HepG2 (cell line): ENCODE results near the gene PISD. TPM values are rescaled to one million over a fixed set of nuclear protein-coding genes. Genes with fewer than 3 reads are reported as not detected.

ENCODE experiments used
- ATAC-seq: fragments of 200-7000 bp; cut with Tn5 transposase; 3 replicates; pipeline ENCODE4 v1.9.1; 2020; ENCODE audit warnings: mild to moderate bottlenecking, moderate library complexity
- BruUV-seq: library from RNA; stranded (reverse); fragments of 400-500 nt; replicated peaks from 2 replicates; lab custom pipeline; 2021; lab: Mats Ljungman, UMichigan
- CTCF ChIA-PET: fragments of 300-600 bp; formaldehyde crosslinking; extraction: SDS; loops from one replicate; lab custom pipeline; 2021; ENCODE audit warnings: low total read pairs, inconsistent platforms, low intra/inter-chr PET ratio; lab: Yijun Ruan, JAX
- POLR2A ChIA-PET: fragments of 350-600 bp; sonication (Branson Sonifier 250); formaldehyde crosslinking; loops from one replicate; lab custom pipeline; 2020; ENCODE audit warnings: antibody characterized with exemption, inconsistent platforms; lab: Yijun Ruan, JAX
- DNase-seq: peaks from one replicate; pipeline ENCODE4 v3.0.0-alpha.2; 2015; ENCODE audit warnings: low spot score
- FAIRE-seq: peaks from 3 replicates; lab custom pipeline; 2011; peaks lifted over from hg19 to GRCh38; lab: Jason Lieb, UNC
- H2AFZ ChIP-seq: one replicate; pipeline ENCODE4 v1.6.1; 2011; ENCODE audit warnings: low read length, inconsistent platforms
- H3K27ac ChIP-seq: fragments of 300-600 bp; 3 replicates; pipeline ENCODE4 v1.8.0; 2011; ENCODE audit warnings: mixed run types, mild to moderate bottlenecking, mixed read lengths, low read length, inconsistent platforms; ENCODE audit not compliant: insufficient read depth; ENCODE audit errors: extremely low read length
- H3K27me3 ChIP-seq, 2 experiments: fragments of 200-600 bp in 1 of 2; 2 replicates in 1 of 2; 3 replicates in 1 of 2; pipeline versions ENCODE4 v1.6.0 to v1.8.0; 2011; ENCODE audit warnings: low read length in 2 of 2, mild to moderate bottlenecking in 2 of 2, moderate library complexity in 2 of 2, inconsistent platforms in 1 of 2; ENCODE audit not compliant: insufficient read depth in 2 of 2, control insufficient read depth in 1 of 2
- H3K36me3 ChIP-seq, 2 experiments: fragments of 200-600 bp in 1 of 2; replicated peaks in 1 of 2; 2 replicates in 1 of 2; 3 replicates in 1 of 2; pipeline versions ENCODE4 v1.5.1 to v1.8.0; 2011; ENCODE audit warnings: low read length in 2 of 2, inconsistent platforms in 1 of 2; ENCODE audit not compliant: insufficient read depth in 2 of 2, control insufficient read depth in 1 of 2
- H3K4me1 ChIP-seq: 2 replicates; pipeline ENCODE4 v1.5.1; 2012; ENCODE audit warnings: low read length, inconsistent platforms; ENCODE audit not compliant: insufficient read depth
- H3K4me2 ChIP-seq: 2 replicates; pipeline ENCODE4 v1.6.0; 2011; ENCODE audit warnings: low read depth, low read length, inconsistent platforms
- H3K4me3 ChIP-seq, 3 experiments: fragments of 200-600 bp in 1 of 3; sonication (generic), shearing (Covaris generic) in 1 of 3; replicated peaks in 1 of 3; 2 replicates each; pipeline ENCODE4 v1.5.1; 2011 to 2016; ENCODE audit warnings: low read length in 3 of 3, inconsistent platforms in 2 of 3, low read depth in 2 of 3, mild to moderate bottlenecking in 2 of 3, control low read depth in 1 of 3, mixed read lengths in 1 of 3; ENCODE audit not compliant: insufficient read depth in 1 of 3
- H3K79me2 ChIP-seq: one replicate; pipeline ENCODE4 v1.6.1; 2011; ENCODE audit warnings: low read length, inconsistent platforms; ENCODE audit not compliant: insufficient read depth
- H3K9ac ChIP-seq: 2 replicates; pipeline ENCODE4 v1.6.0; 2011; ENCODE audit warnings: mild to moderate bottlenecking, low read depth, low read length, inconsistent platforms; ENCODE audit not compliant: insufficient read depth
- H3K9me3 ChIP-seq: 2 replicates; pipeline ENCODE4 v1.5.1; 2012; ENCODE audit warnings: mild to moderate bottlenecking, low read length
- H4K20me1 ChIP-seq: 2 replicates; pipeline ENCODE4 v1.6.0; 2011; ENCODE audit warnings: inconsistent platforms, mild to moderate bottlenecking, low read length, moderate library complexity; ENCODE audit not compliant: insufficient read depth
- ATF7 ChIP-seq, 2 experiments: fragments of 450-650 bp in 1 of 2; sonication (generic) in 1 of 2; formaldehyde crosslinking in 1 of 2; IDR thresholded peaks; 2 replicates each; pipeline versions ENCODE4 v1.4.0 to v1.6.1; 2016 to 2020; ENCODE audit warnings: antibody characterized with exemption in 1 of 2, mild to moderate bottlenecking in 1 of 2, missing genetic modification reagents in 1 of 2
- EP300 ChIP-seq, 3 experiments: sonication (generic) in 1 of 3; formaldehyde crosslinking in 1 of 3; IDR thresholded peaks; 2 replicates each; pipeline versions ENCODE4 v1.5.1 to v1.6.1; 2011 to 2020; ENCODE audit warnings: low read depth in 2 of 3, low read length in 2 of 3, borderline replicate concordance in 1 of 3, improper control_type of control experiment in 1 of 3, mild to moderate bottlenecking in 1 of 3, missing genetic modification reagents in 1 of 3, moderate library complexity in 1 of 3
- FIP1L1 ChIP-seq: fragments of 200-400 bp; formaldehyde crosslinking; IDR thresholded peaks from 2 replicates; pipeline ENCODE4 v1.6.1; 2018; ENCODE audit warnings: low read depth, mild to moderate bottlenecking, low read length, moderate library complexity, borderline replicate concordance; ENCODE audit not compliant: insufficient read depth
- HNF4A ChIP-seq: sonication (generic); formaldehyde crosslinking; IDR thresholded peaks from 2 replicates; pipeline ENCODE4 v1.4.0; 2020; ENCODE audit warnings: missing genetic modification reagents
- MYPOP ChIP-seq: sonication (generic); formaldehyde crosslinking; IDR thresholded peaks from 2 replicates; pipeline ENCODE4 v1.8.1; 2023; ENCODE audit warnings: mild to moderate bottlenecking, moderate library complexity, missing genetic modification reagents
- SKIL ChIP-seq: sonication (generic); formaldehyde crosslinking; IDR thresholded peaks from 2 replicates; pipeline ENCODE4 v1.8.0; 2022; ENCODE audit warnings: missing genetic modification reagents, mild to moderate bottlenecking, moderate library complexity, borderline replicate concordance
- SOX13 ChIP-seq, 3 experiments: fragments of 450-650 bp in 1 of 3; sonication (generic) in 1 of 3; formaldehyde crosslinking in 1 of 3; IDR thresholded peaks in 2 of 3; conservative IDR thresholded peaks in 1 of 3; 2 replicates each; pipeline versions ENCODE4 v1.5.0 to v1.6.1; 2016 to 2020; ENCODE audit warnings: antibody characterized with exemption in 1 of 3, mild to moderate bottlenecking in 1 of 3, missing compliant biosample characterization in 1 of 3, missing genetic modification reagents in 1 of 3, moderate library complexity in 1 of 3
- TFDP2 ChIP-seq: sonication (generic); formaldehyde crosslinking; IDR thresholded peaks from 2 replicates; pipeline ENCODE4 v1.4.0; 2020; ENCODE audit warnings: missing genetic modification reagents
- ZNF101 ChIP-seq: sonication (generic); formaldehyde crosslinking; IDR thresholded peaks from 2 replicates; pipeline ENCODE4 v1.4.0; 2020; ENCODE audit warnings: mild to moderate bottlenecking, low read depth, missing genetic modification reagents, borderline replicate concordance
- ZNF383 ChIP-seq: sonication (generic); formaldehyde crosslinking; IDR thresholded peaks from 2 replicates; pipeline ENCODE4 v1.4.0; 2020; ENCODE audit warnings: missing genetic modification reagents, mild to moderate bottlenecking, borderline replicate concordance
- ZNF724P ChIP-seq: sonication (generic); formaldehyde crosslinking; IDR thresholded peaks from 2 replicates; pipeline ENCODE4 v1.8.0; 2022; ENCODE audit warnings: missing genetic modification reagents, borderline replicate concordance
- WGBS: methylation state at CpG from one replicate; pipeline ENCODE4 v1.1.6; 2017; ENCODE audit warnings: low lambda C conversion rate; 5-methylcytosine and 5-hydroxymethylcytosine counted together
- in situ Hi-C: cut with HindIII; loops from 2 replicates; pipeline ENCODE4 v1.10.0; 2017; ENCODE audit warnings: low pct_unique_long_range_greater_than_20kb; ENCODE audit not compliant: extremely low pct_ligation_motif_present
- intact Hi-C: fragments of 100-400 bp; cut with micrococcal nuclease; formaldehyde crosslinking; loops from one replicate; pipeline ENCODE4 v1.10.0; 2022; ENCODE audit not compliant: unreplicated experiment
- polyA plus RNA-seq, 8 experiments: library from polyadenylated mRNA; depleted of rRNA in 3 of 8; stranded (reverse) in 7 of 8; unstranded in 1 of 8; fragments of >200 nt; fragmentation: Illumina TruSeq in 4 of 8; extraction: Trizol in 4 of 8; gene quantifications; 2 replicates each; pipeline versions ENCODE4 v1.2.1 to v1.2.3, GENCODE V29; 2011 to 2016; ENCODE audit warnings: low read depth in 4 of 8, missing spikeins in 1 of 8, mixed read lengths in 1 of 8; ENCODE audit not compliant: insufficient read depth in 1 of 8
- total RNA-seq, 5 experiments: library from RNA; depleted of rRNA; stranded (reverse); fragments of >200 nt; fragmentation: Illumina TruSeq; extraction: Trizol; gene quantifications; 2 replicates each; pipeline ENCODE4 v1.2.3, GENCODE V29; 2016; ENCODE audit warnings: low read depth in 1 of 5

The PISD gene
- total and polyA plus RNA-seq, 2 of the 13 experiments (the other 11 are each of a cell fraction or from before 2014, with no cell fraction given), result 30.1 to 47.7 TPM

GRCh38 chr22:31586137-31586920 lies 75.7 kb downstream of the PISD start (continued):
- TF ChIP-seq ZNF101 (CRISPR knock-in tag) (no peak), TFDP2 (CRISPR knock-in tag) (no peak), ATF7 (IDR thresholded peaks at IDR 0.05) (no peak), ATF7 (CRISPR knock-in tag; IDR thresholded peaks at IDR 0.05) (no peak), ZNF724P (CRISPR knock-in tag) (no peak), MYPOP (CRISPR knock-in tag) (no peak), ZNF383 (CRISPR knock-in tag) (no peak)

- intact Hi-C loops, result no loop called here
- H3K36me3 ChIP-seq, result no peaks in the 10 kb centered on the region
- H4K20me1 ChIP-seq, result no peaks in the 10 kb centered on the region
- DNase-seq (peak; percentile 61), FAIRE-seq (no peak), ATAC-seq (peak; percentile 9; the same call in 1 of the 3 replicates)
- in situ Hi-C loops, result no loop called here
- H3K27me3 ChIP-seq, result no peaks in the 10 kb centered on the region
- no peak overlapping the region for H3K9ac ChIP-seq
- H3K79me2 ChIP-seq, result no peaks in the 10 kb centered on the region
- BruUV-seq, result no TSS peak
- H2AFZ ChIP-seq, result no peak overlapping the region
- peak overlapping the region; percentile 60 for H3K4me2 ChIP-seq
- CTCF ChIA-PET, result no interaction called here
- H3K4me1 ChIP-seq, result peaks cover 92% of the 10 kb centered on the region
- POLR2A ChIA-PET, result no interaction called here
- no peak overlapping the region for H3K4me3 ChIP-seq
- H3K9me3 ChIP-seq, result 0 out of 2 replicates have a peak, but pooled peaks cover 5% of the 10 kb centered on the region
- 53% methylated on average over 3 of the region's 3 CpGs for WGBS
- peak overlapping the region; percentile 83 for H3K27ac ChIP-seq
- peak; percentile 28 for TF ChIP-seq HNF4A
- no peak for TF ChIP-seq FIP1L1
- TF ChIP-seq SOX13 (IDR thresholded peaks at IDR 0.05), result no peak
- TF ChIP-seq SOX13 (CRISPR knock-in tag; conservative IDR thresholded peaks at IDR 0.05 in 1 of 2, IDR thresholded peaks at IDR 0.05 in 1 of 2), result peak in 1 of 2 experiments; percentile 51; a peak in 2 of 4 replicates
- 0 out of 4 replicates have a peak, but pooled peaks of 1 of the 2 experiments have one; percentile 12 for TF ChIP-seq EP300 (IDR thresholded peaks at IDR 0.05; ENCODE audit: low read depth in 2 of 2, low read length in 2 of 2)
- no peak for TF ChIP-seq EP300 (CRISPR knock-in tag; IDR thresholded peaks at IDR 0.05; ENCODE audit: borderline replicate concordance)
- 0 out of 2 replicates have a peak, but pooled peaks have one; percentile 16 for TF ChIP-seq SKIL
These were observed 76.7 kb downstream of the PISD start for GRCh38 chr22:31585161-31585859.
